Nephron progenitor cell (in vitro differentiated cells): ENCODE measurements around the gene AFAP1.

Source experiments
- DNase-seq: peaks from one replicate; pipeline ENCODE4 v3.0.0; 2021
- H3K27ac Mint-ChIP-seq: 2 replicates; pipeline ENCODE4 v1.8.0; 2021; ENCODE audit warnings: mild to moderate bottlenecking, moderate library complexity, mixed read lengths
- H3K27me3 Mint-ChIP-seq: 2 replicates; pipeline ENCODE4 v1.8.0; 2021; ENCODE audit warnings: mild to moderate bottlenecking, low read depth, mixed read lengths; ENCODE audit not compliant: poor library complexity
- H3K36me3 Mint-ChIP-seq: 2 replicates; pipeline ENCODE4 v1.8.0; 2021; ENCODE audit warnings: low read depth, mixed read lengths
- H3K4me1 Mint-ChIP-seq: 2 replicates; pipeline ENCODE4 v1.8.0; 2021; ENCODE audit warnings: mixed read lengths
- H3K4me3 Mint-ChIP-seq: 2 replicates; pipeline ENCODE4 v1.8.0; 2021; ENCODE audit warnings: mild to moderate bottlenecking, moderate library complexity, mixed read lengths
- H3K9me3 Mint-ChIP-seq: 2 replicates; pipeline ENCODE4 v1.8.0; 2021; ENCODE audit warnings: mild to moderate bottlenecking, moderate library complexity, mixed read lengths
- TF ChIP-seq, protein P1 (sequence below): fragments of 200-600 bp; sonication (generic); IDR thresholded peaks from 2 replicates; pipeline ENCODE4 v1.5.0; 2021; ENCODE audit warnings: antibody characterized with exemption

Gene AFAP1

DNA sequence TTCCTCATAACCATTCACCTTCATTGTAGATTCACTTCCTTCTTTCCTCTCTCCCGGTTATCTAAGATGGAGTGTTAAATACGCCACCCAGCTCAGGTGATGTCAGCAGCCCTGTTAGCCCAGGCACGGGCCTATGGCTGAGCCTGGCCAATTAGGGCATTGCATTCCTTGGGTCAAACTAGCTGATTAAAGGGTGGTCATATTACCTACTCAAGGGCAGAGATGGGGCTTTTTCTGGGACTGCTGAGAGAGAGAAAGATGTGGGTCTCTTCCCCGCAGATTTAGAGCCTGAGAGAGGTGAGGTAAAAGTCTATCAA lies 39.9 kb upstream of the AFAP1 start:
- Mint-ChIP-seq H3K4me1 (peaks cover 34% of the 10 kb centered on the region), H3K9me3 (peaks cover 8% of the 10 kb centered on the region), H3K27me3 (peaks cover 17% of the 10 kb centered on the region), H3K27ac (peak overlapping the region; percentile 52), H3K36me3 (no peaks in the 10 kb centered on the region), H3K4me3 (no peak overlapping the region)
- no peak for DNase-seq
- TF ChIP-seq, protein P1, sequence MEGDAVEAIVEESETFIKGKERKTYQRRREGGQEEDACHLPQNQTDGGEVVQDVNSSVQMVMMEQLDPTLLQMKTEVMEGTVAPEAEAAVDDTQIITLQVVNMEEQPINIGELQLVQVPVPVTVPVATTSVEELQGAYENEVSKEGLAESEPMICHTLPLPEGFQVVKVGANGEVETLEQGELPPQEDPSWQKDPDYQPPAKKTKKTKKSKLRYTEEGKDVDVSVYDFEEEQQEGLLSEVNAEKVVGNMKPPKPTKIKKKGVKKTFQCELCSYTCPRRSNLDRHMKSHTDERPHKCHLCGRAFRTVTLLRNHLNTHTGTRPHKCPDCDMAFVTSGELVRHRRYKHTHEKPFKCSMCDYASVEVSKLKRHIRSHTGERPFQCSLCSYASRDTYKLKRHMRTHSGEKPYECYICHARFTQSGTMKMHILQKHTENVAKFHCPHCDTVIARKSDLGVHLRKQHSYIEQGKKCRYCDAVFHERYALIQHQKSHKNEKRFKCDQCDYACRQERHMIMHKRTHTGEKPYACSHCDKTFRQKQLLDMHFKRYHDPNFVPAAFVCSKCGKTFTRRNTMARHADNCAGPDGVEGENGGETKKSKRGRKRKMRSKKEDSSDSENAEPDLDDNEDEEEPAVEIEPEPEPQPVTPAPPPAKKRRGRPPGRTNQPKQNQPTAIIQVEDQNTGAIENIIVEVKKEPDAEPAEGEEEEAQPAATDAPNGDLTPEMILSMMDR, result no peak

DNA sequence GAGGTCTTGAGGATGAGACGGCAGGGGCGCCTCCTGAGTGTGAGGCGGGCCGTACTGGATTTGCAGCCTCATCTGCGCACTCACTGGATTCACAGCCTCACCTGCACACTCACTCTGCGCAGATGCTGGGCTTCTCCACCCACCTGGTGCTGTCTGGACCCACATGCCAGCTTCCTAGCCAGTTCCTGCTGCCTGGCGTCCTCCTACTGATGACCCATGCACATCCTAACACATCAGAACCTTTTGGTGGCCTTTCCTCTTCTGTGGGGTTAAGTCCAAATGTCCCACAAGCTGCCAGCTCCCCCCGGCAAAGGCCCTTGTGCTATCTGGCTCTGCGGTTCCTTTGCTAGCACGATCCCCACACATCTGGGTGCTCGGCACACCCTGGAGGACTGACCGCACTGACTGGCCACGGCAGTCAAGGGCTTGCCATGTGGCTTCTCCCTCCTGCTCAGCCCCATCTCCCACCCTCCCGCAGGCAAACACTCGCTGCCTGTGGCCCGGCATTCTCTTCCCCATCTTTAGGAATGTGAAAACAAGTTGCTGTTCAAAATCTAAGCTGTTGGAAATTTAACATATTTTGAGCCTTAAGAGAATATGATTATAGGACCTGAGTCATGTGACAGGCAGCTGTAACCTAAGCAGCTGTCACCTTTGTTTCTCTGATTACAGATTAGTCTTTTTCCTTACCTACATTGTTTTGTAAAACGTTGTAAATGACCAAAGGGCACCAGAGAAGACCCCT lies 39.4 kb upstream of the AFAP1 start:
- DNase-seq, result no peak
- TF ChIP-seq, protein P1, result no peak
- no peak overlapping the region for H3K4me3 Mint-ChIP-seq
- no peaks in the 10 kb centered on the region for H3K36me3 Mint-ChIP-seq
- peaks cover 29% of the 10 kb centered on the region for H3K4me1 Mint-ChIP-seq
- H3K27me3 Mint-ChIP-seq, result peaks cover 12% of the 10 kb centered on the region
- H3K9me3 Mint-ChIP-seq, result peaks cover 8% of the 10 kb centered on the region
- no peak overlapping the region for H3K27ac Mint-ChIP-seq

DNA sequence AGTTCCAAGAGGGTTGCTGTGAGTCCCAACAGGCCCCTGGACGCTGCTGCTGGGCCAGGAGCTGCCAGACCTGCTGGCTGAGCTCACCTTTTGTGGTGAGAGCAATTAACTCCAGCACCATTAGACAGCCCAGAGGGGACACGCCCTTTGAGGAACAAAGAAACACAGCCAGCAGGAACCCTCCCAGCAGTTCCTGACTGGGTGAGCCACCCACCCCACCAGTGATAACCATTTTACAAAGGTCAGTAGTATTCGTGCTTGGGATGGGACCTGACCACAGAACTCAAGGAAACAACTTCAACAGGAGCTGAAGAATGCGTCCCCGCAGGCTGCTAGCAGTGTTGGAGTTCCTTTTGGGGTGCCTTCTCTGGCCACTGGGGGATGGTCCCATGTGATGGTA lies 38.8 kb upstream of the AFAP1 start:
- no peak for DNase-seq
- H3K4me3 Mint-ChIP-seq, result no peak overlapping the region
- TF ChIP-seq, protein P1, result no peak
- H3K27me3 Mint-ChIP-seq, result peaks cover 12% of the 10 kb centered on the region
- no peak overlapping the region for H3K27ac Mint-ChIP-seq
- no peaks in the 10 kb centered on the region for H3K36me3 Mint-ChIP-seq
- H3K4me1 Mint-ChIP-seq, result peaks cover 26% of the 10 kb centered on the region
- H3K9me3 Mint-ChIP-seq, result peaks cover 8% of the 10 kb centered on the region

DNA sequence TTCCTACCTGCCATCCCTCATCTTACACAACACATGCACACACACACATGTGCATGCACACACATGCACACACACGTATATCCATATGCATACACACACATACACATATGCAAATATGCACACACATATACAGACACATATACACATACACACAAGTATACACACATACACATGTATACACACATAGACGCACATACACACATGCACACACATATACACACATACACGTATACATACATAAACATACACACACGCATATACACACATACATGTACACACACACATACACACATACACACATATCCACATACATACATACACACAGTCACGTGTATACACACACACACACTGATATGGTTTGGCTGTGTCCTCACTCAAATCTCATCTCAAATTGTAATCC lies 37.0 kb upstream of the AFAP1 start:
- H3K27me3 Mint-ChIP-seq, result peaks cover 9% of the 10 kb centered on the region
- no peak overlapping the region for H3K27ac Mint-ChIP-seq
- DNase-seq, result no peak
- peaks cover 35% of the 10 kb centered on the region for H3K4me1 Mint-ChIP-seq
- H3K9me3 Mint-ChIP-seq, result peaks cover 8% of the 10 kb centered on the region
- H3K4me3 Mint-ChIP-seq, result no peak overlapping the region
- TF ChIP-seq, protein P1, result no peak
- H3K36me3 Mint-ChIP-seq, result no peaks in the 10 kb centered on the region

DNA sequence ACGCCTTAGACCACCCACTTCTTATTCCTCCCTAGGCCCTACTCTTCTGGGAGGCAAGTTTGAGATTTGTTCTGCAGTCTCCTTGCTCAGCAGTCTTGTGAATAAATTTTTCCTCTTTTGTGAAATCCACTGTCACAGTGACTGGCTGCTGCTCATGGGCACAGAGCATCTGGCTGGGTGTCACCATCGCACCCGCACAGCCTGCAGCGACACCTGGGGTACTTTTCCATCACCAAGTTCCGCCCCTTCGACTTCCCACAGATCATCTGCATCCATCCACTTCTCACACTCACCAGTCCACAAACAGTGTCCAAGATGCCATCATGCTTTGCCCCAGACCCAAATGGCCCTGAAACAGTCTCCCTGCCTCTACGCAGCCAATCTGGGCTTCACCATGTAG lies 36.4 kb upstream of the AFAP1 start:
- DNase-seq, result no peak
- Mint-ChIP-seq H3K9me3 (peaks cover 4% of the 10 kb centered on the region), H3K4me1 (peaks cover 33% of the 10 kb centered on the region), H3K27ac (no peak overlapping the region), H3K4me3 (no peak overlapping the region), H3K36me3 (no peaks in the 10 kb centered on the region), H3K27me3 (peaks cover 9% of the 10 kb centered on the region)
- TF ChIP-seq, protein P1, result no peak

DNA sequence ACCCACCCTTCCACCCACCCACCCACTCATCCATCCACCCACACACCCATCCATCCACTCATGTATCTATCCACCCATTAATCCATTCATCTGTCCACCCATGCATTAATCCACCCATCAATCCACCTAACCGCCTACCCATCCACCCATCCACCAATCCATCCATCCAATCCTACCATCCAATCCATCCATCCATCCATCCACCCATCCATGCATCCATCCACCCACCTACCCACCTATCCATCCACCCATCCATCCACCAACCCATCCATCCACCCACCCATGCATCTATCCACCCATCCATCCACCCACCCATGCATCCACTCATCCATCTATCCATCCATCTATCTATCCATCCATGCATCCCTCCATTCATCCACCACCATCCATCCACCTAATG lies 34.8 kb upstream of the AFAP1 start:
- no peaks in the 10 kb centered on the region for H3K36me3 Mint-ChIP-seq
- no peak overlapping the region for H3K4me3 Mint-ChIP-seq
- peaks cover 4% of the 10 kb centered on the region for H3K9me3 Mint-ChIP-seq
- peaks cover 9% of the 10 kb centered on the region for H3K27me3 Mint-ChIP-seq
- TF ChIP-seq, protein P1, result no peak
- no peak overlapping the region for H3K27ac Mint-ChIP-seq
- no peak for DNase-seq
- H3K4me1 Mint-ChIP-seq, result peaks cover 42% of the 10 kb centered on the region
